IMR-90 (cell line): Measurements from ENCODE around the gene COL18A1. TPM values are rescaled to one million over a fixed set of nuclear protein-coding genes. Genes with fewer than 3 reads are reported as not detected.

Source experiments
- ATAC-seq: fragments of 200-7000 bp; cut with Tn5 transposase; 2 replicates; pipeline ENCODE4 v1.9.1; 2020; ENCODE audit warnings: low read depth, mild to moderate bottlenecking, moderate library complexity
- BruUV-seq: library from RNA; stranded (reverse); fragments of 400-500 nt; replicated peaks from 2 replicates; lab custom pipeline; 2021; lab: Mats Ljungman, UMichigan
- CTCF ChIA-PET: fragments of 300-600 bp; formaldehyde crosslinking; extraction: SDS; loops from one replicate; lab custom pipeline; 2021; ENCODE audit warnings: antibody characterized with exemption; lab: Yijun Ruan, JAX
- POLR2A ChIA-PET: fragments of 300-600 bp; sonication (Branson Sonifier 250); formaldehyde crosslinking; loops from one replicate; lab custom pipeline; 2022; ENCODE audit warnings: antibody characterized with exemption; ENCODE audit not compliant: unreplicated experiment; lab: Charles Lee
- DNase-seq: peaks from one replicate; pipeline ENCODE4 v3.0.0; 2013
- H2AFZ ChIP-seq: replicated peaks from 2 replicates; pipeline ENCODE3; 2013; ENCODE audit warnings: low read length, mild to moderate bottlenecking; ENCODE audit not compliant: poor library complexity
- H2AK5ac ChIP-seq: 2 replicates; pipeline ENCODE4 v1.6.1; 2013; ENCODE audit warnings: low read depth, low read length, inconsistent platforms
- H2AK9ac ChIP-seq: replicated peaks from 2 replicates; pipeline ENCODE3; 2013; ENCODE audit warnings: mild to moderate bottlenecking, low read depth, low read length, moderate library complexity; ENCODE audit not compliant: poor library complexity
- H2BK120ac ChIP-seq: 2 replicates; pipeline ENCODE4 v1.6.1; 2013; ENCODE audit warnings: low read depth, low read length, inconsistent platforms
- H2BK15ac ChIP-seq: 3 replicates; pipeline ENCODE4 v1.6.1; 2013; ENCODE audit warnings: low read depth, low read length, inconsistent platforms
- H2BK20ac ChIP-seq: 2 replicates; pipeline ENCODE4 v1.6.1; 2013; ENCODE audit warnings: low read depth, mild to moderate bottlenecking, inconsistent platforms, low read length, moderate library complexity
- H2BK5ac ChIP-seq: 2 replicates; pipeline ENCODE4 v1.6.1; 2013; ENCODE audit warnings: mild to moderate bottlenecking, low read depth, low read length, inconsistent platforms; ENCODE audit not compliant: poor library complexity, severe bottlenecking
- H3K14ac ChIP-seq: replicated peaks from 2 replicates; pipeline ENCODE4 v1.6.1; 2013; ENCODE audit warnings: low read depth, low read length, inconsistent platforms
- H3K18ac ChIP-seq: 2 replicates; pipeline ENCODE4 v1.6.1; 2013; ENCODE audit warnings: low read depth, low read length, control low read depth
- H3K23ac ChIP-seq: 2 replicates; pipeline ENCODE4 v1.6.1; 2013; ENCODE audit warnings: low read depth, low read length, inconsistent platforms
- H3K27ac ChIP-seq: 2 replicates; pipeline ENCODE4 v1.5.1; 2013; ENCODE audit warnings: mild to moderate bottlenecking, control low read depth, low read length; ENCODE audit not compliant: insufficient read depth
- H3K27me3 ChIP-seq: 2 replicates; pipeline ENCODE4 v1.6.1; 2013; ENCODE audit warnings: low read length; ENCODE audit not compliant: control insufficient read depth, insufficient read depth
- H3K36me3 ChIP-seq: 2 replicates; pipeline ENCODE4 v1.6.1; 2013; ENCODE audit warnings: low read length, mixed read lengths; ENCODE audit not compliant: control insufficient read depth, insufficient read depth
- H3K4ac ChIP-seq: 2 replicates; pipeline ENCODE4 v1.6.1; 2013; ENCODE audit warnings: low read depth, low read length, inconsistent platforms
- H3K4me1 ChIP-seq: 2 replicates; pipeline ENCODE4 v1.6.1; 2013; ENCODE audit warnings: low read length, mixed read lengths; ENCODE audit not compliant: control insufficient read depth, insufficient read depth
- H3K4me2 ChIP-seq: 2 replicates; pipeline ENCODE4 v1.6.1; 2013; ENCODE audit warnings: low read depth, mild to moderate bottlenecking, control low read depth, low read length, moderate library complexity
- H3K4me3 ChIP-seq: 2 replicates; pipeline ENCODE4 v1.5.1; 2013; ENCODE audit warnings: low read depth, mild to moderate bottlenecking, control low read depth, low read length, moderate library complexity; ENCODE audit not compliant: insufficient read depth
- H3K56ac ChIP-seq: 2 replicates; pipeline ENCODE4 v1.6.1; 2013; ENCODE audit warnings: low read length, inconsistent platforms; ENCODE audit not compliant: insufficient read depth; ENCODE audit errors: extremely low read depth
- H3K79me1 ChIP-seq, 2 experiments: 2 replicates each; pipeline ENCODE4 v1.6.1; 2013; ENCODE audit warnings: low read length in 2 of 2, inconsistent platforms in 1 of 2, low read depth in 1 of 2
- H3K9ac ChIP-seq: 2 replicates; pipeline ENCODE4 v1.6.1; 2013; ENCODE audit warnings: low read depth, low read length, control low read depth
- H3K9me1 ChIP-seq: 2 replicates; pipeline ENCODE4 v1.6.1; 2013; ENCODE audit warnings: low read length, inconsistent platforms; ENCODE audit not compliant: insufficient read depth
- H3K9me3 ChIP-seq: 2 replicates; pipeline ENCODE4 v1.6.1; 2013; ENCODE audit warnings: low read length; ENCODE audit not compliant: control insufficient read depth, insufficient read depth
- H4K20me1 ChIP-seq: 2 replicates; pipeline ENCODE4 v1.6.1; 2013; ENCODE audit warnings: low read length, inconsistent platforms; ENCODE audit not compliant: insufficient read depth
- H4K5ac ChIP-seq: 2 replicates; pipeline ENCODE4 v1.6.1; 2013; ENCODE audit warnings: mild to moderate bottlenecking, low read depth, low read length, control low read depth
- H4K8ac ChIP-seq, 2 experiments: 2 replicates each; pipeline ENCODE4 v1.6.1; 2013; ENCODE audit warnings: low read depth in 2 of 2, low read length in 2 of 2, control low read depth in 1 of 2, inconsistent platforms in 1 of 2
- H4K91ac ChIP-seq: 2 replicates; pipeline ENCODE4 v1.6.1; 2013; ENCODE audit warnings: low read depth, low read length, inconsistent platforms; ENCODE audit not compliant: insufficient read depth
- BHLHE40 ChIP-seq: fragments of 150-350 bp; IDR thresholded peaks from 2 replicates; pipeline ENCODE4 v1.6.1; 2016; ENCODE audit warnings: mild to moderate bottlenecking, low read depth, low read length
- CHD1 ChIP-seq: IDR thresholded peaks from 2 replicates; pipeline ENCODE4 v1.6.1; 2012; ENCODE audit warnings: low read depth, low read length, improper control_type of control experiment
- CTCF ChIP-seq: conservative IDR thresholded peaks from 2 replicates; pipeline ENCODE4 v1.5.1; 2012; ENCODE audit warnings: mild to moderate bottlenecking, low read depth, low read length, improper control_type of control experiment
- ELK1 ChIP-seq: fragments of 150-350 bp; IDR thresholded peaks from 2 replicates; pipeline ENCODE4 v1.6.1; 2016; ENCODE audit warnings: low read depth, mild to moderate bottlenecking, low read length, moderate library complexity, borderline replicate concordance
- MAFK ChIP-seq: IDR thresholded peaks from 2 replicates; pipeline ENCODE4 v1.6.1; 2012; ENCODE audit warnings: low read depth, low read length, improper control_type of control experiment
- MXI1 ChIP-seq: IDR thresholded peaks from 2 replicates; pipeline ENCODE4 v1.6.1; 2012; ENCODE audit warnings: low read depth, mild to moderate bottlenecking, low read length, moderate library complexity, borderline replicate concordance
- POLR2A ChIP-seq: IDR thresholded peaks from 2 replicates; pipeline ENCODE4 v1.6.1; 2012; ENCODE audit warnings: mild to moderate bottlenecking, low read depth, low read length
- RAD21 ChIP-seq: IDR thresholded peaks from 2 replicates; pipeline ENCODE4 v1.6.1; 2012; ENCODE audit warnings: low read length, improper control_type of control experiment
- WGBS, 2 experiments: methylation state at CpG; one replicate each; pipeline versions ENCODE4 v1.1.5 to v1.1.7; 2013; ENCODE audit warnings: missing lambda C conversion rate in 2 of 2; ENCODE audit not compliant: insufficient read length in 1 of 2; ENCODE audit errors: extremely low coverage in 2 of 2; 5-methylcytosine and 5-hydroxymethylcytosine counted together
- dilution Hi-C: fragments of 300-500 bp; cut with HindIII; formaldehyde crosslinking; loops from one replicate; pipeline ENCODE4 v1.14.3; 2018; ENCODE audit warnings: low sequenced_read_pairs; ENCODE audit not compliant: unreplicated experiment
- in situ Hi-C: fragments of 300-500 bp; cut with MboI; formaldehyde crosslinking; loops from 3 replicates; pipeline ENCODE4 v1.14.3; 2019; ENCODE audit warnings: low sequenced_read_pairs, inconsistent platforms, mixed read lengths
- intact Hi-C: fragments of 100-400 bp; cut with micrococcal nuclease; formaldehyde crosslinking; loops from 2 replicates; pipeline ENCODE4 v1.10.0; 2022
- polyA plus RNA-seq, 3 experiments: library from polyadenylated mRNA; depleted of rRNA; stranded (reverse); fragments of >200 nt; gene quantifications; 2 replicates each; pipeline ENCODE4 v1.2.3, GENCODE V29; 2012; ENCODE audit warnings: low replicate concordance in 1 of 3
- total RNA-seq: library from RNA; depleted of rRNA; stranded (reverse); fragments of >200 nt; gene quantifications from 2 replicates; pipeline ENCODE4 v1.2.3, GENCODE V29; 2012
- TF ChIP-seq, protein P1 (sequence below): fragments of 150-350 bp; IDR thresholded peaks from 2 replicates; pipeline ENCODE4 v1.6.1; 2017; ENCODE audit warnings: mild to moderate bottlenecking, antibody characterized with exemption, low read length, low read depth

COL18A1 gene
- total and polyA plus RNA-seq, 2 of the 4 experiments (the other 2 are of a cell fraction): 4.3 to 46.7 TPM

- Histone ChIP-seq H2AFZ (no peak overlapping the region), H3K9me1 (peaks cover 6% of the 10 kb centered on the region; the same call in 1 of the 2 replicates), H4K5ac (no peak overlapping the region), H3K79me1 (peaks cover 0 to 4% of the 10 kb centered on the region in 2 experiments; a peak in 1 of 4 replicates), H3K4me1 (no peaks in the 10 kb centered on the region), H2BK120ac (no peak overlapping the region), H4K91ac (no peak overlapping the region), H3K27me3 (no peaks in the 10 kb centered on the region), H2BK5ac (no peak overlapping the region), H3K9me3 (no peaks in the 10 kb centered on the region), H3K36me3 (peaks cover 57% of the 10 kb centered on the region), H2AK9ac (no peak overlapping the region), H3K4me3 (no peak overlapping the region), H3K18ac (no peak overlapping the region), H3K4me2 (no peak overlapping the region), H3K4ac (no peak overlapping the region), H2AK5ac (no peak overlapping the region), H4K20me1 (no peaks in the 10 kb centered on the region; the same call in 1 of the 2 replicates), H3K56ac (no peak overlapping the region), H3K27ac (no peak overlapping the region), H2BK15ac (no peak overlapping the region), H3K9ac (no peak overlapping the region), H3K14ac (no peak overlapping the region), H2BK20ac (no peak overlapping the region), H4K8ac (no peak overlapping the region), H3K23ac (no peak overlapping the region)
- 93% methylated on average over 19 of the region's 29 CpGs; no CpG with 5 or more reads in 1 of the 2 experiments for WGBS, 2 experiments
- dilution Hi-C loops (no loop called here), in situ Hi-C loops (no loop called here), intact Hi-C loops (no loop called here)
- DNase-seq (no peak), ATAC-seq (no peak)
- CTCF ChIA-PET: no interaction called here
- POLR2A ChIA-PET: no interaction called here
- no peak for TF ChIP-seq BHLHE40
- no peak for TF ChIP-seq MXI1
- no peak for TF ChIP-seq ELK1
- TF ChIP-seq RAD21: no peak
- TF ChIP-seq POLR2A: no peak
- TF ChIP-seq, protein P1, sequence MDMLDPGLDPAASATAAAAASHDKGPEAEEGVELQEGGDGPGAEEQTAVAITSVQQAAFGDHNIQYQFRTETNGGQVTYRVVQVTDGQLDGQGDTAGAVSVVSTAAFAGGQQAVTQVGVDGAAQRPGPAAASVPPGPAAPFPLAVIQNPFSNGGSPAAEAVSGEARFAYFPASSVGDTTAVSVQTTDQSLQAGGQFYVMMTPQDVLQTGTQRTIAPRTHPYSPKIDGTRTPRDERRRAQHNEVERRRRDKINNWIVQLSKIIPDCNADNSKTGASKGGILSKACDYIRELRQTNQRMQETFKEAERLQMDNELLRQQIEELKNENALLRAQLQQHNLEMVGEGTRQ: no peak
- TF ChIP-seq CHD1: no peak
- no peak for TF ChIP-seq CTCF
- TF ChIP-seq MAFK: no peak
- BruUV-seq: no TSS peak
Measured at GRCh38 chr21:45486443-45487160, 81.6 kb downstream of the COL18A1 start.
